ENCODE data around the gene SUCLG2. TPM values are rescaled to one million over a fixed set of nuclear protein-coding genes. Genes with fewer than 3 reads are reported as not detected.

SUCLG2 gene
- total RNA-seq, 1 donor from 2014 or later = 36.3 TPM

GRCh38 chr3:67447393-67447792 lies 207.0 kb downstream of the SUCLG2 start:
- Mint-ChIP-seq H3K36me3 (ENCODE audit: low read depth) (peaks cover 3% of the 10 kb centered on the region), H3K4me3 (ENCODE audit: low read depth) (no peak overlapping the region), H3K9me3 (no peaks in the 10 kb centered on the region), H3K4me1 (ENCODE audit: low read depth) (no peaks in the 10 kb centered on the region), H3K27ac (no peak overlapping the region), H3K27me3 (ENCODE audit: low read depth) (no peaks in the 10 kb centered on the region)
- intact Hi-C loops (cut with micrococcal nuclease) = no loop called here
- DNase-seq (ENCODE audit: low spot score) = no peak

GRCh38 chr3:67437789-67438188 lies 216.6 kb downstream of the SUCLG2 start:
- no peak for DNase-seq (ENCODE audit: low spot score)
- H3K27me3 Mint-ChIP-seq (ENCODE audit: low read depth) = no peaks in the 10 kb centered on the region
- peaks cover 24% of the 10 kb centered on the region for H3K9me3 Mint-ChIP-seq
- H3K4me3 Mint-ChIP-seq (ENCODE audit: low read depth) = no peak overlapping the region
- peaks cover 36% of the 10 kb centered on the region for H3K36me3 Mint-ChIP-seq (ENCODE audit: low read depth)
- intact Hi-C loops (cut with micrococcal nuclease) = no loop called here
- H3K27ac Mint-ChIP-seq = peak overlapping the region; percentile 34
- H3K4me1 Mint-ChIP-seq (ENCODE audit: low read depth) = peaks cover 8% of the 10 kb centered on the region

GRCh38 chr3:67437090-67437489 lies 217.3 kb downstream of the SUCLG2 start:
- H3K4me3 Mint-ChIP-seq (ENCODE audit: low read depth) = no peak overlapping the region
- peaks cover 8% of the 10 kb centered on the region for H3K4me1 Mint-ChIP-seq (ENCODE audit: low read depth)
- intact Hi-C loops (cut with micrococcal nuclease) = no loop called here
- peaks cover 24% of the 10 kb centered on the region for H3K9me3 Mint-ChIP-seq
- no peaks in the 10 kb centered on the region for H3K27me3 Mint-ChIP-seq (ENCODE audit: low read depth)
- H3K27ac Mint-ChIP-seq = no peak overlapping the region
- H3K36me3 Mint-ChIP-seq (ENCODE audit: low read depth) = peaks cover 36% of the 10 kb centered on the region
- DNase-seq (ENCODE audit: low spot score) = no peak

- peaks cover 5% of the 10 kb centered on the region for H3K4me1 Mint-ChIP-seq (ENCODE audit: low read depth)
- H3K27me3 Mint-ChIP-seq (ENCODE audit: low read depth) = no peaks in the 10 kb centered on the region
- peaks cover 11% of the 10 kb centered on the region for H3K9me3 Mint-ChIP-seq
- no peak overlapping the region for H3K4me3 Mint-ChIP-seq (ENCODE audit: low read depth)
- DNase-seq (ENCODE audit: low spot score) = no peak
- H3K27ac Mint-ChIP-seq = no peak overlapping the region
- peaks cover 26% of the 10 kb centered on the region for H3K36me3 Mint-ChIP-seq (ENCODE audit: low read depth)
- intact Hi-C loops (cut with micrococcal nuclease) = no loop called here
Measured at GRCh38 chr3:67433109-67433508, 221.3 kb downstream of the SUCLG2 start.

- no peak overlapping the region for H3K27ac Mint-ChIP-seq
- no peak for DNase-seq (ENCODE audit: low spot score)
- H3K36me3 Mint-ChIP-seq (ENCODE audit: low read depth) = peaks cover 22% of the 10 kb centered on the region
- H3K27me3 Mint-ChIP-seq (ENCODE audit: low read depth) = no peaks in the 10 kb centered on the region
- H3K4me1 Mint-ChIP-seq (ENCODE audit: low read depth) = no peaks in the 10 kb centered on the region
- peaks cover 7% of the 10 kb centered on the region for H3K9me3 Mint-ChIP-seq
- intact Hi-C loops (cut with micrococcal nuclease) = no loop called here
- no peak overlapping the region for H3K4me3 Mint-ChIP-seq (ENCODE audit: low read depth)
Measured at GRCh38 chr3:67431887-67432286, 222.5 kb downstream of the SUCLG2 start.

- Mint-ChIP-seq H3K36me3 (ENCODE audit: low read depth) (peaks cover 37% of the 10 kb centered on the region), H3K4me1 (ENCODE audit: low read depth) (no peaks in the 10 kb centered on the region), H3K4me3 (ENCODE audit: low read depth) (no peak overlapping the region), H3K27ac (no peak overlapping the region), H3K27me3 (ENCODE audit: low read depth) (no peaks in the 10 kb centered on the region), H3K9me3 (peaks cover 23% of the 10 kb centered on the region)
- intact Hi-C loops (cut with micrococcal nuclease) = no loop called here
- DNase-seq (ENCODE audit: low spot score) = no peak
Measured at GRCh38 chr3:67423722-67424121, 230.7 kb downstream of the SUCLG2 start.

- Mint-ChIP-seq H3K36me3 (ENCODE audit: low read depth) (peaks cover 49% of the 10 kb centered on the region), H3K27ac (no peak overlapping the region), H3K9me3 (peaks cover 23% of the 10 kb centered on the region), H3K27me3 (ENCODE audit: low read depth) (no peaks in the 10 kb centered on the region), H3K4me3 (ENCODE audit: low read depth) (no peak overlapping the region), H3K4me1 (ENCODE audit: low read depth) (no peaks in the 10 kb centered on the region)
- DNase-seq (ENCODE audit: low spot score) = no peak
- intact Hi-C loops (cut with micrococcal nuclease) = no loop called here
Measured at GRCh38 chr3:67421912-67422311, 232.5 kb downstream of the SUCLG2 start.

GRCh38 chr3:67419779-67420178 lies 234.6 kb downstream of the SUCLG2 start:
- Mint-ChIP-seq H3K27ac (no peak overlapping the region), H3K4me3 (ENCODE audit: low read depth) (no peak overlapping the region), H3K36me3 (ENCODE audit: low read depth) (peaks cover 55% of the 10 kb centered on the region), H3K9me3 (peaks cover 23% of the 10 kb centered on the region), H3K27me3 (ENCODE audit: low read depth) (no peaks in the 10 kb centered on the region), H3K4me1 (ENCODE audit: low read depth) (peaks cover 2% of the 10 kb centered on the region)
- no peak for DNase-seq (ENCODE audit: low spot score)
- intact Hi-C loops (cut with micrococcal nuclease) = no loop called here

GRCh38 chr3:67419218-67419529 lies 235.2 kb downstream of the SUCLG2 start:
- Mint-ChIP-seq H3K4me3 (ENCODE audit: low read depth) (no peak overlapping the region), H3K27ac (no peak overlapping the region), H3K9me3 (peaks cover 23% of the 10 kb centered on the region), H3K27me3 (ENCODE audit: low read depth) (no peaks in the 10 kb centered on the region), H3K4me1 (ENCODE audit: low read depth) (peaks cover 2% of the 10 kb centered on the region), H3K36me3 (ENCODE audit: low read depth) (peaks cover 54% of the 10 kb centered on the region)
- intact Hi-C loops (cut with micrococcal nuclease) = no loop called here
- DNase-seq (ENCODE audit: low spot score) = no peak

- Mint-ChIP-seq H3K27me3 (ENCODE audit: low read depth) (no peaks in the 10 kb centered on the region), H3K9me3 (peaks cover 23% of the 10 kb centered on the region), H3K4me3 (ENCODE audit: low read depth) (no peak overlapping the region), H3K36me3 (ENCODE audit: low read depth) (peaks cover 56% of the 10 kb centered on the region), H3K4me1 (ENCODE audit: low read depth) (peaks cover 2% of the 10 kb centered on the region), H3K27ac (no peak overlapping the region)
- intact Hi-C loops (cut with micrococcal nuclease) = no loop called here
- no peak for DNase-seq (ENCODE audit: low spot score)
Measured at GRCh38 chr3:67418426-67419217, 235.8 kb downstream of the SUCLG2 start.

- peaks cover 2% of the 10 kb centered on the region for H3K4me1 Mint-ChIP-seq (ENCODE audit: low read depth)
- no peak overlapping the region for H3K27ac Mint-ChIP-seq
- DNase-seq (ENCODE audit: low spot score) = no peak
- intact Hi-C loops (cut with micrococcal nuclease) = no loop called here
- H3K36me3 Mint-ChIP-seq (ENCODE audit: low read depth) = peaks cover 49% of the 10 kb centered on the region
- no peak overlapping the region for H3K4me3 Mint-ChIP-seq (ENCODE audit: low read depth)
- peaks cover 23% of the 10 kb centered on the region for H3K9me3 Mint-ChIP-seq
- H3K27me3 Mint-ChIP-seq (ENCODE audit: low read depth) = no peaks in the 10 kb centered on the region
Measured at GRCh38 chr3:67416703-67417102, 237.7 kb downstream of the SUCLG2 start.

GRCh38 chr3:67415511-67415910 lies 238.9 kb downstream of the SUCLG2 start:
- intact Hi-C loops (cut with micrococcal nuclease) = no loop called here
- peaks cover 2% of the 10 kb centered on the region for H3K4me1 Mint-ChIP-seq (ENCODE audit: low read depth)
- no peak overlapping the region for H3K4me3 Mint-ChIP-seq (ENCODE audit: low read depth)
- H3K9me3 Mint-ChIP-seq = peaks cover 14% of the 10 kb centered on the region
- H3K27ac Mint-ChIP-seq = no peak overlapping the region
- H3K27me3 Mint-ChIP-seq (ENCODE audit: low read depth) = no peaks in the 10 kb centered on the region
- H3K36me3 Mint-ChIP-seq (ENCODE audit: low read depth) = peaks cover 40% of the 10 kb centered on the region
- no peak for DNase-seq (ENCODE audit: low spot score)

GRCh38 chr3:67414740-67415139 lies 239.7 kb downstream of the SUCLG2 start:
- intact Hi-C loops (cut with micrococcal nuclease) = no loop called here
- Mint-ChIP-seq H3K4me1 (ENCODE audit: low read depth) (peaks cover 2% of the 10 kb centered on the region), H3K4me3 (ENCODE audit: low read depth) (no peak overlapping the region), H3K27me3 (ENCODE audit: low read depth) (no peaks in the 10 kb centered on the region), H3K27ac (no peak overlapping the region), H3K36me3 (ENCODE audit: low read depth) (peaks cover 35% of the 10 kb centered on the region), H3K9me3 (peaks cover 8% of the 10 kb centered on the region)
- DNase-seq (ENCODE audit: low spot score) = no peak

- H3K4me1 Mint-ChIP-seq (ENCODE audit: low read depth) = no peaks in the 10 kb centered on the region
- H3K9me3 Mint-ChIP-seq = no peaks in the 10 kb centered on the region
- H3K4me3 Mint-ChIP-seq (ENCODE audit: low read depth) = no peak overlapping the region
- no peaks in the 10 kb centered on the region for H3K27me3 Mint-ChIP-seq (ENCODE audit: low read depth)
- no peak overlapping the region for H3K27ac Mint-ChIP-seq
- H3K36me3 Mint-ChIP-seq (ENCODE audit: low read depth) = peaks cover 34% of the 10 kb centered on the region
- DNase-seq (ENCODE audit: low spot score) = no peak
- intact Hi-C loops (cut with micrococcal nuclease) = no loop called here
Measured at GRCh38 chr3:67405193-67405592, 249.2 kb downstream of the SUCLG2 start.

Data from activated T-helper 2 cell treated with anti-CD3 and anti-CD28 coated beads, Interferon-gamma antibody, Interleukin-2, Interleukin-4, amounts not matched to agents 10 μg/mL and 5 μg/mL and 100 μg/mL, durations not matched to agents 14 hours and 24 hours and 36 hours (primary cell).